Muscle of arm (tissue), 14 donors: ENCODE results near the gene KHSRP. TPM values are rescaled to one million over a fixed set of nuclear protein-coding genes. Genes with fewer than 3 reads are reported as not detected.

Experiments used
- DNase-seq: peaks from one replicate; pipeline ENCODE4 v3.0.0-alpha.2; 2013
- long read RNA-seq, 11 donors: transcript quantifications; one replicate each; lab custom pipeline, GENCODE V29; 2026
- polyA plus RNA-seq, 12 donors: library from polyadenylated mRNA; unstranded; fragments of 120-200 nt; gene quantifications; one replicate each; pipeline ENCODE4 v1.2.1, GENCODE V29; 2013; ENCODE audit not compliant: insufficient read length in 12 of 12

KHSRP gene
- polyA plus RNA-seq = 100 to 1,000 TPM in 11 of 12 donors, not detected in 1; 143 to 261 (median 177) TPM
- long read RNA-seq, donor 1, transcript KHSRP-212 (3 exons, 851 nt) = major isoform, 7 of 156 reads
- long read RNA-seq, donor 1, partial matches to known transcripts = 145 of 156 reads
- long read RNA-seq, donor 1, other reads (novel, unspliced or antisense) = 0 of 156 reads
- long read RNA-seq, donor 2, transcript KHSRP-212 (3 exons, 851 nt) = major isoform, 9 of 10 reads
- long read RNA-seq, donor 2, partial matches to known transcripts = 0 of 10 reads
- long read RNA-seq, donor 2, other reads (novel, unspliced or antisense) = 0 of 10 reads
- long read RNA-seq, donor 3, partial matches to known transcripts = 17 of 21 reads
- long read RNA-seq, donor 3, other reads (novel, unspliced or antisense) = 0 of 21 reads
- long read RNA-seq, donor 4, partial matches to known transcripts = 5 of 9 reads
- long read RNA-seq, donor 4, other reads (novel, unspliced or antisense) = 0 of 9 reads
- long read RNA-seq, donor 5, transcript KHSRP-212 (3 exons, 851 nt) = major isoform, 6 of 15 reads
- long read RNA-seq, donor 5, partial matches to known transcripts = 5 of 15 reads
- long read RNA-seq, donor 5, other reads (novel, unspliced or antisense) = 0 of 15 reads
- long read RNA-seq, donor 6, transcript KHSRP-212 (3 exons, 851 nt) = major isoform, 5 of 5 reads
- long read RNA-seq, donor 6, partial matches to known transcripts = 0 of 5 reads
- long read RNA-seq, donor 6, other reads (novel, unspliced or antisense) = 0 of 5 reads
- long read RNA-seq, donor 7, partial matches to known transcripts = 7 of 9 reads
- long read RNA-seq, donor 7, other reads (novel, unspliced or antisense) = 0 of 9 reads
- long read RNA-seq, donor 8, transcript KHSRP-212 (3 exons, 851 nt) = major isoform, 5 of 19 reads
- long read RNA-seq, donor 8, partial matches to known transcripts = 12 of 19 reads
- long read RNA-seq, donor 8, other reads (novel, unspliced or antisense) = 0 of 19 reads
- long read RNA-seq, donor 9, partial matches to known transcripts = 0 of 4 reads
- long read RNA-seq, donor 9, other reads (novel, unspliced or antisense) = 0 of 4 reads
- long read RNA-seq, donor 10, transcript KHSRP-212 (3 exons, 851 nt) = major isoform, 6 of 18 reads
- long read RNA-seq, donor 10, partial matches to known transcripts = 11 of 18 reads
- long read RNA-seq, donor 10, other reads (novel, unspliced or antisense) = 0 of 18 reads
- long read RNA-seq, donor 11, partial matches to known transcripts = 15 of 19 reads
- long read RNA-seq, donor 11, other reads (novel, unspliced or antisense) = 0 of 19 reads

GRCh38 chr19:6424195-6424938 lies at the start of gene KHSRP:
TSS of gene KHSRP (minus strand) at chr19:6424811. CDS start at chr19:6424701, 110 bp downstream.
- DNase-seq = peak; percentile 18

- DNase-seq = no peak
These were observed 49.0 kb upstream of the KHSRP start for GRCh38 chr19:6473647-6474046.

GRCh38 chr19:6472713-6473112 lies 48.1 kb upstream of the KHSRP start:
- no peak for DNase-seq

GRCh38 chr19:6471076-6471475 lies 46.5 kb upstream of the KHSRP start:
- no peak for DNase-seq

GRCh38 chr19:6470173-6470572 lies 45.6 kb upstream of the KHSRP start:
- no peak for DNase-seq

GRCh38 chr19:6467384-6467783 lies 42.8 kb upstream of the KHSRP start:
- no peak for DNase-seq

- DNase-seq = no peak
These were observed 42.1 kb upstream of the KHSRP start for GRCh38 chr19:6466526-6467248.

GRCh38 chr19:6465663-6466062 lies 41.1 kb upstream of the KHSRP start:
- DNase-seq = no peak

- no peak for DNase-seq
These were observed 40.4 kb upstream of the KHSRP start for GRCh38 chr19:6465006-6465405.

- no peak for DNase-seq
These were observed 39.7 kb upstream of the KHSRP start, which contains the start of gene CRB3 for GRCh38 chr19:6464070-6464873. TSS of gene CRB3 (plus strand) at chr19:6464271. CDS start at chr19:6464702, 431 bp downstream.

GRCh38 chr19:6460099-6460884 lies 35.7 kb upstream of the KHSRP start:
- peak; percentile 98 for DNase-seq

GRCh38 chr19:6459262-6460098 lies 34.9 kb upstream of the KHSRP start, which contains the start of gene SLC25A23:
TSS of gene SLC25A23 (minus strand) at chr19:6459792. CDS start at chr19:6459628, 164 bp downstream.
- DNase-seq = peak; percentile 82

- no peak for DNase-seq
These were observed 34.2 kb upstream of the KHSRP start for GRCh38 chr19:6458695-6459261.

- no peak for DNase-seq
These were observed 33.5 kb upstream of the KHSRP start for GRCh38 chr19:6457958-6458694.

- no peak for DNase-seq
These were observed 31.3 kb upstream of the KHSRP start for GRCh38 chr19:6455924-6456323.

GRCh38 chr19:6453951-6454565 lies 29.4 kb upstream of the KHSRP start:
- DNase-seq = no peak
